NK-92 (cell line): ENCODE data around the gene LAMP5.

Experiments
- DNase-seq: peaks from one replicate; lab custom pipeline; 2025; ENCODE audit not compliant: unreplicated experiment; lab: John Stamatoyannopoulos, UW

LAMP5 gene

GRCh38 chr20:9532069-9532838 is 17.9 kb downstream of the LAMP5 start:
- no peak for DNase-seq

- no peak for DNase-seq
Observed at GRCh38 chr20:9534025-9534424, 19.6 kb downstream of the LAMP5 start.

- no peak for DNase-seq
Observed at GRCh38 chr20:9535449-9535848, 21.1 kb downstream of the LAMP5 start.

GRCh38 chr20:9543214-9543613 is 28.8 kb downstream of the LAMP5 start:
- no peak for DNase-seq

- no peak for DNase-seq
Observed at GRCh38 chr20:9550283-9550682, 35.9 kb downstream of the LAMP5 start.

- no peak for DNase-seq
Observed at GRCh38 chr20:9550871-9551270, 36.5 kb downstream of the LAMP5 start.

DNA sequence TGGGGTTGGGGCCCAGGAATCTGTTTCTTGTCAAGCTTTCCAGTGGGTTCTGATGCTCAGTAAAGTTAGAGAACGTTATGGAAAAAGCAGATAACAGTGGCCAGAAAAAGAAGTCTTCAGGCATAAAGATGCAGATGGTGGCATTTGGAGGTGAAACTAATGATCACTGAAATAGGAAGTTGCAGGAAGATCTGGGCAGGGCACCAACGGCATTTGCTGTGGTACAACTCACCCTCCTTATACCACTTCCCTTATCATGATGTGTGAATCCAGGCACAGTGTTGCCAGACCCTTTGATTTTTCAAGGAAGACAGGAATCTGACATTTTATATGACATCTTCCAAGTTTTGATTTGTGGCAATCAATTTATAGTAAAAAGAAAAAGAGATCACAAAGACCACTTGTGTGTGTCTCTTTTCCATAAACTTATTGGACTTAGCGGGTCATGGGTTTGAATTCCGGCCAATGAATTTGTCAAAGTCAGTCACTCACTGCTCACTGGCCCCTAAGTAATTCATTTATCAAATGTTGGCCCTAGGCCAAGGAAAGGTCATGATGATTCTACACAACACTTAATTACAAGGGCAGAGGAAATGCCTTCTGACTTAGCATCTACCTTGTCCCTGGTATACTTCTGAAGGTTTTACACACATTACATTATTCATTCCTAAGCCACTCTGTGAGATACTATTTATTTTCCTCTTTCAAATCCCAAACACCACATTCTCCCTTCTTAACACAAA is 37.6 kb downstream of the LAMP5 start:
- DNase-seq = no peak

GRCh38 chr20:9555781-9556180 is 41.4 kb downstream of the LAMP5 start:
- DNase-seq = no peak

GRCh38 chr20:9557411-9557810 is 43.0 kb downstream of the LAMP5 start:
- DNase-seq = no peak

- no peak for DNase-seq
Observed at GRCh38 chr20:9565910-9566550, 51.6 kb downstream of the LAMP5 start.

GRCh38 chr20:9566977-9567376 is 52.6 kb downstream of the LAMP5 start:
- DNase-seq = no peak

GRCh38 chr20:9570612-9571011 is 56.2 kb downstream of the LAMP5 start:
- no peak for DNase-seq

DNA sequence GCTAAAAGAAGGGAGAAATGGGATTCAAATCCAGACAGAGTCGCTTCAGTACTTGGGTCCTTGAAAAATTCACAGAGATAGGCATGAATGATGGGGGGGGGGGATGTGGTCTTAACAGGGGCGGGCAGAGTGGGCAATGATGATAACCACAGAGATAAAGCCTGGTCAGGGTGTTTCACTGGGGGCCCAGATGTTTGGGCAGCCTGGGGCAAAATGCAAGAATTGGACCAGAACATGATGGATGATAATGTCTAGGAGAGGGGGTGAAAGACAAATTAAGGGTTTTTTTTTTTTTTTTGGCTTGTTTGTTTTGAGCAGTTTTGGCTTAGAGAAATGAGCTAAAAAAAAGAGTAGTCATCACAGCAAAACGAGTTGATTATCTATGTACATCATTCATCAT is 57.4 kb downstream of the LAMP5 start:
- DNase-seq = no peak

DNA sequence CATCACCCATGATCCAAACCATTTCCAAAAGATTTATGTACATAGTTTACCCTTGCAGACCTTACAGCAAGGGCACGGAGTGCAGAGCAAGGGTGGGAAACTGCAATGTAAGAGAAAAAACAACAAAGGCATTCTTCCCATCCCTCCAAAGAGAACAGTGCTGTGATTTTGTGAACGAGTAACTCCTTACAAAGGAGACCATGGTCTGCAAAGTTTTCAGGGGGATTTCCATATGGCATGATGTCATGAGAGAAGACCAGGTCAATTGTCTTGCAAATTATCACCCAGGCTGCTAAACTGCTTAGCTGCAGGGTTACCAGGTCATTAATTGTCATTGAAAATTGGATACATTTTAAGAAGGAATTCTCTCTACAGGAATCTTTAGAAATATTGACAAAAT is 58.3 kb downstream of the LAMP5 start:
- DNase-seq = no peak

DNA sequence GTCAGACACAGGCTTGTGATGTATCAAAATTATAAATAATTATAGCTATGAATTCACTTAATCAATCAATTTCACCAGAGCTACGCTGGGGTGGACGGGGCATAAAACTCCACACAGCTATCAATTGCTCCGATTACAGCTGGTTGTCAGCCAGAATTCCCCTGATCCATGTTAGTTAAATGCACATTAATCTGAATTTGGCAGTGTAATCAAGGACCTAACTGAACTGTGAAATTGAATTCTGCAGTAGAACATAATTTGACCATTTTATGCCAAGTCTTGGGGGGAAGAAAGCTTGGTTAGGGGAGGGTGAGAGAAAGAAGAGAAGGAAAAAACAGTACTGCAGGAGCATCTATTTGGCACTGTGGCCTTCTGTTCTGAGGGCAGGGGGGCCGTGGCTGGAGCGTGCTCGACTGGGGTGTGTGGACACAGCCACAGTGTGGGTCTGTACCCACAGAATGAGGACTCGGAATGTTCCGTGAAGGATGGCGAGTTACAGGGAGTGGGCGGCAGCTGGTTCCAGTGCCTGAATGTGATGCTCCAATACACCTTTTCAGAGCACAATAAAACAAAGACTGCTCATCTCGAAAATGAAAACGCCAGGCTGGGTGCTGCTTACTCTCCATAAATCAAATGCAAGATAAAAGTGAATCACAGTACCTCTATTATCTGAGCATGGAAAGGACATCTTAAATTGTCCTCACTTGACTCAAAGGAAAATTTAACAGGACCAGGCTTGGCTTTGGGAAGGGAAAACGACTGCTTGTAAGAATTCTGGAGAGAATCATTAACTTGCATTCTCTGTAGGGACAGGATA is 59.2 kb downstream of the LAMP5 start:
- no peak for DNase-seq

DNA sequence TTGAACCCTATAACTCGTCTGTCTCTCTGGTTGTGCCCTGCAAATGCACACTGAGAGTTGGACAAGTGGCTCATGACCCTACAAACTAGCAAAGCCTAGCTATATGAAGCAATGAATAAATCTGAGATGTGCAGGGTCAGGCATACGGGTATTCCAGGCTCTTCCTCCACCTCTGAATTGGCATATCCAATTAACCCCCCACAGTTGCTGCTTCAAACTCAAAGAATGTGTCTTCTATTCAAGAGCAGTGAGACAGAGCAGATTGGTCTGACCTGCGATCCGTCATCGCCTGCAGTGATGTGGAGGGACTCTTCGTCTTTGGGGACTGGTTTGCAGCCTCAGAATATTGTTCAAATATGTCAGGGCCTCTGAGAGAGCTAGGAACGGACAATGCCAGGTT is 59.8 kb downstream of the LAMP5 start:
- DNase-seq = no peak

GRCh38 chr20:9574776-9575175 is 60.4 kb downstream of the LAMP5 start:
- DNase-seq = no peak

DNA sequence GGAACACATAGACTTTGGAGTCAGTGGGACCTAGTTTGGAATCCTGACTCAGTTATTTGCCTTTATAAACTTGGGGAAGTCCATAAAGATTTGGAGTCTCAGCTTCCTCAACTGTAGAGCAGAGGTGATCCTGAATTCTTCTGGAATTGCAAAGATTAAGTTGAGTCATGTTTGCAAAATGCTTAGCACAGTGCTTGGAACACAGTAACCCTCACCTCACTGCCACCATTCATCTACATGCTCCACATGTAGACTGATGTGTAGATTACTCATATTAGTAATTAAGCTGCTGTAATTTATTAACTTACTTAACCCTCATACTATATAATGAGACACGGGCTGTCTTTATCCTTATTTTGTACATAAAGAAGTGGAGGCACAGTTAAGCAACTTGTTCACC is 61.4 kb downstream of the LAMP5 start:
- DNase-seq = no peak

GRCh38 chr20:9576695-9577094 is 62.3 kb downstream of the LAMP5 start:
- no peak for DNase-seq

DNA sequence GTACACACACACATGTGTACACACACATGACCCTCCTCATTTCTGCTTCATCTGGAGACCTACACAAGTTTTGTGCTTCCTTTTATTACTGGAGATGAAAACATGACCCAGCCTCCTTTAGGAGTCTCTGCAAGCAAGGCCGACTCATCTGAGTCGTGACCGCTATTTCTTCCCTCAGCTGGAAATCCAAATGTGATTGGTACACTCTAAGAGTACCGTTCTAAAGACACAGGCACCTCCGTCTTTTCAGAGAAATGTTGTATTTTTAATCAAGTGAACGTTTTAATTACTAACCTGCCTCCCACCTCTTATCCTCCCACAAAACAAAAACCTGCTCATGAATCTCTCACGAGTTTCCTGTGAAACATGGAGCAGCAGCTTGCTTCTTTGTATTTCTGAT is 63.0 kb downstream of the LAMP5 start:
- no peak for DNase-seq

GRCh38 chr20:9578594-9578993 is 64.2 kb downstream of the LAMP5 start:
- DNase-seq = no peak
